GM18867 (cell line): Measurements from ENCODE around the gene GUCY2D.

Experiments
- ATAC-seq: cut with Tn5 transposase; IDR thresholded peaks from one replicate; pipeline ENCODE4 v1.9.1; 2021; ENCODE audit warnings: mild to moderate bottlenecking, moderate library complexity; ENCODE audit not compliant: unreplicated experiment

The GUCY2D gene

DNA sequence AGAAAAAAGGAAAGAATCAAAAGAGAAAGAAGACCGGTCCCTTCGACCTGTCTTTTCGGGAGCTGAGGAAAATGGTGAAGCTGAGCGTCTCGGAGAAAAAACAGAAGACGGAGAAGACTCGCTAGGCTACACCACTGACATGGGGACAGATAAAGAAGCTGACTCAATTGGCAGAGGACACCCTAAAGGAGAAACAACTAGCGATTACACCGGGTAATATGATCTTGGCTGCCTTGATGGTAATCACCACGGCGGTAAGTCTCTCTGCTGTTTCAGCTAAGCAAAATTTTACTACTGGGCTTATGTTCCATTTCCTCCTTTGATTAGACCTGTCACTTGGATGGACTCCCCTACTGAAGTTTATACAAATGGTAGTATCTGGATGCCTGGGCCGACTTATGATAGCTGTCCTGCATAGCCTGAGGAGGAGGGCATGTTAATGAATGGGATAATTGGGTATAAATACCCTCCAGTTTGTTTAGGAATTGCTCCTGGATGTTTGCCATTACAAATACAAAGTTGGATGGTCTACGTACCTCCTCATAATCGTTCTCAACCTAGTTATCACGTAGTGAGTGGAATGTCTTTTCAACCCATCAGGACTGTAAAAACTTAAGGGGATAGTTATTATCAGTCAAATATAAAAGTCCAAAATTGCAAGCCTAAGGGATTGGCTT lies 60.5 kb downstream of the GUCY2D start:
- ATAC-seq, result no peak

- ATAC-seq, result no peak
Measured at GRCh38 chr17:8063761-8064534, 61.5 kb downstream of the GUCY2D start.

GRCh38 chr17:8064561-8065019 lies 62.2 kb downstream of the GUCY2D start:
- ATAC-seq, result no peak

DNA sequence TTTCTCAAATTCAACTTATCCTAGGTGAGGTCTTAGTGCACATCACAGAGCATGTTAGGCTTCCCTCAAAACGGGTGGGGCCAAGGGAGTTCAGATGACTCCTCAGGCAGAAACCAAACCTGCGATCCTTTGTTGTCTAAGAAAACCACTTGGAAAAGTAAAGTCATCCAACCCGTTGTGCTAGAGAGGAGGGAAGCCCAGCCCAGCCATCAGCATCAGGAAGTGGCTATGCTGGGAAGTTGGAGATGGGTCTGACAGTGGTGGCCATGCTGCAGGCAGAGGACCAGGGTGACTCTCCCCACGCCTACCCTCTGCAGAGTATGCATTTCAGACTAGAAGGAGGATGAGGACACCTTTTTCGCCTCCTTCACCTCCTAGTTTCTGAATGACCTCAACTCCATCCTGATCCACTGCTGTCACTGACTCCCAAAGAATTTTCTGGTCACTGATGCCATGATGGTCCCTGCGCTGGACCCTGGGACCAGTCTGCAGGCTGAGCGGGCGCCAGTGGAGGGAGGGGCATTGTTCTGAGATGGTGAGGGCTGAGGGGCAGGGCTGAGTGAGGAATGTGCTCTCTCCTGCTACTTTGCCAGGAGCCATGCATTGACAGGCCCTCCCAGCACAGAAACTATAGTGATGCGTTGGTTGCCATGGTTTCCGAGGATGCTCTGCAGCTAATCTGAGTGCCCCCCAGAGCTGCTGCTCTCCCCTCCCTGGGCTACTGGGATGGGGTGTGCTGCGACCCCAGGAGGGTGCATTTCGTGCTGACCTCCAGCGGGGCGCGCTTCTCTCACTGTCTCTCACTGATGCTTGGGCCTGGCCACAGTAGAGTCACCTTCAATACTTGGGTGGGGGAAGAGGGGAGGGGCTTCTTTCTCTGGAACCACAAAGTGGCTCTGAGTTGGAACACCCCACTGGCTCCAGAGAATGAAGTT lies 64.7 kb downstream of the GUCY2D start:
- ATAC-seq, result no peak

- ATAC-seq, result no peak
Measured at GRCh38 chr17:8067806-8068205, 65.4 kb downstream of the GUCY2D start.

DNA sequence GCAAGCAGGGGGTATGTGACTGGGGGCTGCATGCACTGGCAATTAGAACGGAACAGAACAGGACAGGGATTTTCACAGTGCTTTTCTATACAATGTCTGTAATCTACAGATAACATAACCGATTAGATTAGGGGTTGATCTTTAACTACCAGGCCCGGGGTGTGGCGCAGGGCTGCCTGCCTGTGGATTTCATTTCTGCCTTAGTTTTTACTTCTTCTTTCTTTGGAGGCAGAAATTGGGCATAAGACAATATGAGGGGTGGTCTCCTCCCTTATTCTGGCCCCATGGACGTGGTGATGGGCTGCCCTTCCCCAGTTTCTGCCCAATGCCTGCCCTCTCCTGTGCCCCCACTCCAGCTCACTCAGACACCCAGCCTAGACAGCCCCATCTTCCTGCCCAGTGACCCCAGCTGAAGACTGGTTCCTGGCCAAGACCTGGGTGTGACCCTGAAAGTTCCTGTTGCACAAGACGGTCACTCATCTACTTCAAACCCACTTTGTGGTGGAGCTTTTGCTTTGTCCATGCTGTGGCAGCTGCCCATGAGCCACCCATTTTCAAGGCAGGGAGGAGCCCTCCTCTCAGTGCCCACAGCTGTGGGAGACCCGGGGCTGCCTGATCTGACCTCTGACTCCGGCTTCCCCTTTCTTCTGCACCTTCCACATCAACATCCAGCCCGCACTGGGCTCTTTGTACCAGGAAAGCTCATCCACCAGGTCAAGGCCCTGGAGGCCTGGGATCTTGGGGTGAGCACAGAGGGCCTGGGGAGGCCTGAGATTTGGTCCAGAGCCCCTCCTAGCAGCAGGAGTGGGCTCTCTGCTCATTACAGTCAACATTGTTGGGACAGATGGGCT lies 66.5 kb downstream of the GUCY2D start:
- no peak for ATAC-seq

GRCh38 chr17:8069587-8069860 lies 67.1 kb downstream of the GUCY2D start:
- no peak for ATAC-seq
